HG03571 (cell line): Measurements from ENCODE around the gene PSMB5.

Experiments used
- ATAC-seq: cut with Tn5 transposase; IDR thresholded peaks from one replicate; pipeline ENCODE4 v1.9.1; 2021; ENCODE audit not compliant: unreplicated experiment

The PSMB5 gene

DNA sequence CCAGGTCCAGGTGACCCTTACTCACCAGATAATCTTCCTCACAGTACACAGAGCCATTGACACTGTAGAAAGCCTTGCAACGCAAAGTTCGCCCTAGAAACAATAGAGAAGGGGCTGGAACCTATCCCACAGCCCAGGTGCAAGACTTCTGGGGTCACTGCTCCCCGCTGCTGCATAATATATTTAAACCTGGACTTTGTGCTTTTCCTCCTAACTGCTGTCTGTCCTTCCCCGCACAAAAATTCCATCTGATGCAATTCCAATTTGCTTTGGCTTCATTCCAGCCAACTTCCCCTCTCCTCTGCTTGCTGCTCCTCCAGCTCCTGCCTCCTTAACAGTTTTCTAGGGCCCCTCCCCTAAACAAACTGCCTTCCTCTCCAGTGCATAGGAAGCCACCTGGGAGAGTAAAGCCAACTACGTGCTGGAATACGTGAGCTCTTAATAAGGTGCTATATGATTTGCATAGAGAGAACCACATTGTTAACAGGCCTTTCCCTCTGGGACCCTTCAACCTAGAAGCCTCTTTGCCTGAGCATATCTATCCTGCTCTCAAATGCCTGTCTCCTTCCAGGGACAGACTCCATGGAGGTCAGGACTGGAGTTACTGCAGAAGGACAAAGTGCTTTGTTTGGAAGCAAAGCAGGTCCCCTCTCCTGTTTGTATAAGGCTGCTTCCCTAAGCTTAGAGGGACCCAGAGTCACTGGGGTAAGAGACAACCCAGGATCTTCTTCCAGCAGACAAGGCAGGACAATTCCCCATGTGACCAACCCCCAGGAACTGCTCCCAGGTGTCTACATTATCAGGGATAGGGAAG, 57.9 kb downstream of the PSMB5 start:
- ATAC-seq, result no peak
